Smooth muscle cell of trachea (primary cell): Measurements from ENCODE around the gene EN1. TPM values are rescaled to one million over a fixed set of nuclear protein-coding genes. Genes with fewer than 3 reads are reported as not detected.

ENCODE experiments used
- total RNA-seq: library from RNA; depleted of rRNA; stranded (reverse); fragments of >200 nt; gene quantifications from 2 replicates; pipeline ENCODE4 v1.2.1, GENCODE V29; 2014

The EN1 gene
- total RNA-seq, result not detected in 2 replicates

DNA sequence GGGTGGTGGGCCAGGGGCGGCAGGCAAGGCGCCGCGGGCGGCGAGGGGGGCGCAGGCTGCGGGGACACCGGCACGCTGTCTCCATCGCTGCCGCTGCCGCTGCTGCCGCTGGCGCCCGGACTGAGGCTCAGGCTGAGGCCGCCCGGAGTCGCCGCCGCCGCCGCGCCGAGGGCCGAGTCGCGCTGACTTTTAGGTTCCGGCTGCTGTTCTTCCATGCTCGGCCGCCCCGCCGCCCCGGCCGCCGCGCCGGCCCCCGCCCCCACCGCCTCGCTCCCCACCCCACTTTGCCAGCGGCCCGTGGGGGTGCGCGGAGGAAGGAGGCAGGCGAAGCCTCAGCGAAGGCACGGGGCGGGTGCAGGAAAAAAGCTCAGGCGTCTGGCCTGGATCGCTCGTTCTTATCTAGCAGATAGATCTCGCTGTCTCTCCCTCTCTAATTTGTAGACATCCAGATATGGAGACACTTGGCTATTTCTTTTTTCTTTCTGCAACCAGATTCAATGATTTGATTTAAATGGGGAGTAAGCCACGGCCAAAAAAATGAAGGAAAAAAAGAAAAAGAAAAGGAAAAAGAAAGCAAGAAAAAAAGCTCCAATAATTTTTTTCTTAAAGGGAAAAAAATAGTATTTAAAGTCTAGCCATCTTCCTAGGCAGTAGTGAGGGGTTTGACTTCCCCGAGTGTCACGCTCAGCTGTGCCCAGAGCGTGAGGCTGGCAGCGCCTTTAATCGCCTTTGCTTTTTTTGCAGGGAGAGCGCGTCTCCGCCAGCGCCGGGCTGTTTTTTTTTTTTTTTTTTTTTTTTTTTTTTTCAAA lies at the start of gene EN1:
Gene EN1 (minus strand): TSS at position 696 of the 809 bp plus-strand sequence. CDS start 481 bp downstream, at position 215.

Other genes starting within 250 kb of the EN1 start
- not detected in 2 replicates for gene MARCO, start 94.5 kb upstream of the EN1 start, total RNA-seq